H1 (cell line): ENCODE results near the gene EIF4A3. TPM values are rescaled to one million over a fixed set of nuclear protein-coding genes. Genes with fewer than 3 reads are reported as not detected.

Experiments
- CHD7 ChIP-seq: fragments of 300-600 bp; sonication (generic); IDR thresholded peaks from 2 replicates; pipeline ENCODE4 v1.7.1; 2012; ENCODE audit warnings: low read length, moderate library complexity, mild to moderate bottlenecking, inconsistent platforms; ENCODE audit not compliant: insufficient replicate concordance
- CREB1 ChIP-seq: IDR thresholded peaks from 2 replicates; pipeline ENCODE4 v1.6.1; 2012; ENCODE audit warnings: inconsistent platforms
- EP300 ChIP-seq, 2 experiments: IDR thresholded peaks; 1 replicate in 1 of 2; 2 replicates in 1 of 2; pipeline ENCODE4 v1.6.1; 2011 to 2012; ENCODE audit warnings: low read depth in 2 of 2, low read length in 2 of 2, mild to moderate bottlenecking in 2 of 2, borderline replicate concordance in 1 of 2, inconsistent platforms in 1 of 2, moderate library complexity in 1 of 2
- FOSL1 ChIP-seq: IDR thresholded peaks from 2 replicates; pipeline ENCODE4 v1.6.1; 2011; ENCODE audit warnings: mild to moderate bottlenecking, low read depth, low read length, moderate library complexity; ENCODE audit not compliant: insufficient read depth
- HDAC2 ChIP-seq, 2 experiments: fragments of 300-600 bp in 1 of 2; sonication (generic) in 1 of 2; IDR thresholded peaks; 2 replicates each; pipeline ENCODE4 v1.6.1; 2011 to 2012; ENCODE audit warnings: low read depth in 2 of 2, low read length in 2 of 2, mild to moderate bottlenecking in 2 of 2, moderate library complexity in 2 of 2, borderline replicate concordance in 1 of 2, inconsistent platforms in 1 of 2
- RNF2 ChIP-seq: fragments of 200-900, 300-1000 bp; sonication (generic); IDR thresholded peaks from 2 replicates; pipeline ENCODE4 v1.7.1; 2016; ENCODE audit warnings: borderline replicate concordance, low read depth, mild to moderate bottlenecking, antibody characterized with exemption, low read length; ENCODE audit not compliant: poor library complexity, severe bottlenecking; ENCODE audit errors: missing control alignments
- SIN3A ChIP-seq, 2 experiments: IDR thresholded peaks in 1 of 2; conservative IDR thresholded peaks in 1 of 2; 2 replicates each; pipeline ENCODE4 v1.6.1; 2011 to 2012; ENCODE audit warnings: low read length in 2 of 2, improper control_type of control experiment in 1 of 2, low read depth in 1 of 2, mild to moderate bottlenecking in 1 of 2
- SIRT6 ChIP-seq: IDR thresholded peaks from one replicate; pipeline ENCODE4 v1.7.1; 2012; ENCODE audit warnings: low read length, inconsistent platforms
- TAF7 ChIP-seq: optimal IDR thresholded peaks from 2 replicates; pipeline ENCODE3; 2011; ENCODE audit warnings: low read depth, mild to moderate bottlenecking, inconsistent platforms, low read length, moderate library complexity, borderline replicate concordance
- TBP ChIP-seq: IDR thresholded peaks from 2 replicates; pipeline ENCODE4 v1.6.1; 2011; ENCODE audit warnings: low read depth, low read length, improper control_type of control experiment
- polyA plus RNA-seq, 7 experiments: library from polyadenylated mRNA; depleted of rRNA in 3 of 7; stranded (reverse) in 5 of 7; unstranded in 2 of 7; fragments of >200 nt in 5 of 7; fragments of 200-250 nt in 2 of 7; gene quantifications; 1 replicate in 5 of 7; 2 replicates in 1 of 7; 4 replicates in 1 of 7; pipeline versions ENCODE4 v1.2.1 to v1.2.3, GENCODE V29; 2011 to 2013; ENCODE audit warnings: missing spikeins in 2 of 7, mixed read lengths in 2 of 7
- total RNA-seq: library from RNA; stranded (reverse); fragmentation: NEBNext Ultra II Directional; extraction: Animal tissue kit (Norgen Biotek cat#: 25700); gene quantifications from 2 replicates; pipeline ENCODE4 v1.2.1, GENCODE V29; 2021

Gene EIF4A3
- total and polyA plus RNA-seq, 2 of the 8 experiments (the other 6 are each of a cell fraction or from before 2014, with no cell fraction given) = 142 to 146 TPM

GRCh38 chr17:80106176-80106575 lies 40.8 kb downstream of the EIF4A3 start (continued):
- TF ChIP-seq CHD7 = no peak
- no peak for TF ChIP-seq EP300 (IDR thresholded peaks at IDR 0.05; ENCODE audit: borderline replicate concordance in 1 of 2, low read depth in 2 of 2, low read length in 2 of 2)
- no peak for TF ChIP-seq RNF2
- no peak for TF ChIP-seq SIN3A (conservative IDR thresholded peaks at IDR 0.05 in 1 of 2, IDR thresholded peaks at IDR 0.05 in 1 of 2; ENCODE audit: low read depth in 1 of 2, low read length in 2 of 2)
- no peak for TF ChIP-seq TBP
- TF ChIP-seq CREB1 = no peak
- TF ChIP-seq SIRT6 = no peak
- no peak for TF ChIP-seq HDAC2 (IDR thresholded peaks at IDR 0.05; ENCODE audit: borderline replicate concordance in 1 of 2, low read depth in 2 of 2, low read length in 2 of 2)
- no peak for TF ChIP-seq FOSL1
- no peak for TF ChIP-seq TAF7
